GM18867 (cell line): ENCODE results near the gene OR52E8.
A peak's percentile ranks its signal among the peaks of the same experiment; 100 is the strongest.

Experiments
- ATAC-seq: cut with Tn5 transposase; IDR thresholded peaks from one replicate; pipeline ENCODE4 v1.9.1; 2021; ENCODE audit warnings: mild to moderate bottlenecking, moderate library complexity; ENCODE audit not compliant: unreplicated experiment

The OR52E8 gene

DNA sequence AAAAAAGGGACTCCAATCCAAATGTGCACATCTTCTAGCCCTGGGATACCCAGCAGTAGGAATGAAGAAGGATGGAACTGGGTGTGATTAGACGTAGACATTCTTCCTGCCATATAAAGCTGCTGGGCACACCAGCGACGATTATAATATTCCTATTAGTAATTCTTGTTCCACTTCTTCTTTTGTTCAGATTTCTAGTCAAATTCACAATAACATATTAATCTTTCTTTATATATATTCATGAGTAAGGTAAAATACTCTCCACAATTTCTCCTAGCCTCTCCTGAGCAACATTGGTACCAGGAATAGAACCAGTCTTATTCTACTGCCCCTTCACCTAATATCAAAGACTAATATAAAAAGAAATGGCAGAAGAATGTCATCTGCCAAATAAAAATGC, at the start of gene OR52E8:
Gene OR52E8, minus strand, starts transcription at position 101 of the 400 bp plus-strand sequence. Its CDS starts 0 bp downstream, at position 101.
- ATAC-seq, result no peak

DNA sequence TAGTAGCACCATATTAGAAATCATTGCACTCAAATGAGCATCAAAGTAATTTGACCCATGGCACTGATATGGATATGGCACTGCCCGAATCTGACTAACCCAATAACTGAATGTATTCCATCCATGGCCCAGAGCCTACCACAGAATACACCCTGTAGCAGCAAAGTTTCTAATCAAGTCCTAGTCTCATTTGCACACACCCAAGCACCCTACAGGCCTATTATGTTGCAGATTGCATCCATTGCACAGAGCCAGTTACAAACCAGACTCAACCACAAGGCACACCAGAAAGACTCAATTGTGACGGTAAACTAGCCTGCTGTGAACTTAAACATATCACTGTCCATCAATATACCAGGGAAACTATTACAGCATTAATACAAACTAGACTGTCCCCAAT, 42.0 kb upstream of the OR52E8 start:
- no peak for ATAC-seq

DNA sequence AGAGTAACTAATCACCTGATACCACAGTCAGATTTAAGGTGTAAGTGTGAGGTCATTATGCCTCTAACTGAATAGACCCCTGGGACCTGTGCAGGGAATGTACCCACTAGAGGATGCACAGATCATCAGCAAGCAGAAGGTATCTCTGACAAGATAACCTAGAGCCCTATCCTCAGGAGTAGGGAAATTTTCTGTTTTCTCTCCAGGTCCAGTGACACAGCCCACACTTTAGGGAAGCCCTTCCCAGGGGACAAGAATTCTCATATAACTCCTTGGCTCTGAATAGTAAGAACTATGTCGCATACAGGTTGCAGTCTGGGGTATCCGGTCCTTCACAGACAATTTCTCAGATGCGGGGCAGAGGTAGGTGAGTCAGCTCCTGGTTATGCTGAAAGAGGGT, 35.4 kb upstream of the OR52E8 start, which contains the start of gene OR52E5:
Gene OR52E5, plus strand, starts transcription at position 301 of the 400 bp plus-strand sequence. CDS start 7,569 bp downstream, outside the sequence.
- ATAC-seq, result no peak

- no peak for ATAC-seq
Measured at GRCh38 chr11:5891216-5891800, 33.8 kb upstream of the OR52E8 start.

DNA sequence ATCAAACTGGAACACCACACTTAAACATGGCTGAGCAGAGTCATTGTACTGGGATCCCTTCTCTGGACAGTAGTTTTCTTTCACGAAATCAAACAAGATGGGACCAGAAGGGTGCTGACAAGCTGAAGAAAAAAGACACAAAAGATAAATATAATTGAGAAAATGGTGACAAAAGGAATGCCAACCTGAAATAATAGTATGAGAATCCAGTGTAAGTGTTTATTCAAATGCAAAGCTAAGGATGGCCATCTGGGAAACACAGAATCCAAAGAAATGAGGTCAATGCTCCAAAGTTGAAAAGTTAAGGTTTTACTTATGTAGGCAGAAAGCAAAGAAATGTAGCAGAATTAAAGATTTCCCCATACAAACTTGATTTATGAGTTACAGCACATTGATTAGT, 30.2 kb upstream of the OR52E8 start:
- ATAC-seq, result no peak

- ATAC-seq, result no peak
Measured at GRCh38 chr11:5887172-5887571, 29.7 kb upstream of the OR52E8 start.

DNA sequence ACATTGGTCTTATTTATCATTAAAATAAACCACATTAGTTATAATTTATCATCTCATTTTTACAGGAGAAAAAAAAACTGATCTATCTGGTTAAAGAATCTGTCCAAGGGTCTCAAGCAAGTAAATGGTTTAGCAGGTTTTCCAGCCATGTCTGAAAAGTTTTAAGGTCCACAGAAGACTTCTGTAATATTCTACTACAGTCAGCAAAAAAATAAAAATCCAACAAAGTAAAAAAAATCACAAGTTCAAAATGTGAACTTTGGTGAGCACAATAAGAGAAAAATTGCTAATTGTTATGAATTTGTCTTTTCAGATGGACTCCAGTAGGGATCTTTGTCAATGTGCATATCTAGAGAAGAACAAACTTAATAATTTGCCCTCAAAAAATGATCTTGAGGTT, 24.3 kb upstream of the OR52E8 start:
- no peak for ATAC-seq

GRCh38 chr11:5880329-5880728, 22.8 kb upstream of the OR52E8 start, which contains the start of gene OR52E4:
Gene OR52E4, plus strand, starts transcription at chr11:5880629. Its CDS starts 3,664 bp downstream, at chr11:5884293.
- ATAC-seq, result no peak

- no peak for ATAC-seq
Measured at GRCh38 chr11:5878564-5878963, 21.1 kb upstream of the OR52E8 start.

GRCh38 chr11:5865826-5866225, 8.3 kb upstream of the OR52E8 start:
- ATAC-seq, result no peak

- no peak for ATAC-seq
Measured at GRCh38 chr11:5851002-5851401, 6.5 kb downstream of the OR52E8 start.

GRCh38 chr11:5847711-5848110, 9.8 kb downstream of the OR52E8 start:
- no peak for ATAC-seq

DNA sequence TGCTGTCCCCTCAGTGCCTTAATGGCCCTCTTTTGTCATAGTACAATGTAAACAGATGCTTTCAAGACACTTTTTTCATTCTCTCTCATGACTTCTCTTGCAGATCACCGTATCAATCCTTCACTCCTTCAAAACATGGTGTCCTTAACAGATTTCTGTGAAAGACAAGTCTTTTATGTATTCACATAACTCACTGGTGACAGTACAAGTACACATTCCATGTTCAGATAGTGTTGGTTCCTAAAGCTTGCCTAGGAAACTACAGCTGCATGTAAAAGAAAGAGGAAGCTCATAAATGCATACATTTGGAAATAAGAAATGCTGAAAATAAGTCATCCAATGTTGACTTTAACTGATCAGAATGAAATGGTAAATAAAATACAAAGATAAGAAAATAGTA, 10.8 kb downstream of the OR52E8 start:
- no peak for ATAC-seq

- ATAC-seq, result no peak
Measured at GRCh38 chr11:5841797-5842196, 15.7 kb downstream of the OR52E8 start, which contains the start of gene OR52E6. Gene OR52E6, minus strand, starts transcription at chr11:5841897. Its CDS starts 0 bp downstream, at chr11:5841897.

DNA sequence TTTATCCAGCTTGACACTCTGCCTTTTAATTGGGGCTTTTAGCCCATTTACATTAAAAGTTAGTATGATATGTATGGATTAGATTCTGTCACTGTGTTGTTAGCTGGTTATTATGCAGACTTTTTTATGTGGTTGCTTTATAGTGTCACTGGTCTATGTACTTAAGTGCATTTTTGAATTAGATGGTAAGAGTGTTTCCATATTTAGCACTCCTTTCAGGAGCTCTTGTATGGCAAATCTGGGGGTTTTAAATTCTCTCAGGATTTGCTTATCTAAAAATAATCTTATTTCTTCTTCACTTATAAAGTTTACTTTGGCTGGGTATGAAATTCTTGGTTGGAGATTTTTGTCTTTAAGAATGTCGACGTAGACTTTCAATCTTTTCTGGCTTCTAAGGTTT, 19.8 kb downstream of the OR52E8 start:
- ATAC-seq, result no peak

DNA sequence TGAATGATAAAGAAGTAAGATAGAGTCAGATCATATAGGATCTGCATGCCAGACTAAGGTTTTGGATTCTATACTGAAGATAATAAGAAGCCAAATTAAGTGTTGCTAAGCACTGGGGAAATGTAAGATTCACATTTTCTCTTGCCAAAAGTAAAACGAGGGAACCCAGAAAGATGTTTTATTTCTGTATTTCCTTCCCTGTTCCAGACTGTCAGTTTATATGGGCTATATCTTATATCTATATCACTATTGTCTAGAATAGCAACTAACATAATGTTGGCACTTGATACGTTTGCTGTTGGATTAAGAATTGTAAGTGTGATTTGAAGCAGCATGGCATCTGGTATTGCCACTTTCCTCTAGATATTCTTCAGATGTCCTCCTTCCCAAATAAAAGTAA, 24.0 kb downstream of the OR52E8 start:
- no peak for ATAC-seq

DNA sequence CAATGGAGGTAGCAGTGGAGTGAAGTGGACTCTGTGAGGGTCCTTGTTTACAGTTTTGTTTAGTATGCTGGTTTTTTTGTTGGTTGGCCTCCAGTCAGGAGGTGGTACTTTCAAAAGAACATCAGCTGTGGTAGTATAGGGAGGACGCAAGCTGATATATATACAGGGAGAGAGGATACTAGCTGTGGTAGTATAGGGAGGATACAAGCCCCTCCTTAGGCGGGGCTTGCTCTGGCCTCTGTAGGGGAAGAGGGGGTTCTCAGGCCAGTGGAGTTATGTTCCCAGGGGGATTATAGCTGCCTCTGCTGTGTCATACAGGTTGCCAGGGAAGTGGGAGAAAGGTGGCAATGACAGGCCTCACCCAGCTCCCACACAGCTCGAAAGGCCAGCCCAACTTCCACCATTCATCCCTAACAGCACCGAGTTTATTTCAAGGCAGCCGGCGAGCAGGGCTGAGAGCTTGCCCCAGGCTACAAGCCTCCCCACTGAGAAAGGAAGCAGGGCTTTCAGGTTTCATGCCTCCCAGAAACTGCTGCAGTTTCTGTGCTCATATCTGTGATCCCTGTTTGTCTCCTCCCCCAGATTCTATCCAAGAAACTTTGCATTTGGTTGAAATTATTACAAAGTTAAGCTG, 26.2 kb downstream of the OR52E8 start:
- ATAC-seq, result no peak

GRCh38 chr11:5818245-5818886, 39.1 kb downstream of the OR52E8 start:
- ATAC-seq, result peak; percentile 78

DNA sequence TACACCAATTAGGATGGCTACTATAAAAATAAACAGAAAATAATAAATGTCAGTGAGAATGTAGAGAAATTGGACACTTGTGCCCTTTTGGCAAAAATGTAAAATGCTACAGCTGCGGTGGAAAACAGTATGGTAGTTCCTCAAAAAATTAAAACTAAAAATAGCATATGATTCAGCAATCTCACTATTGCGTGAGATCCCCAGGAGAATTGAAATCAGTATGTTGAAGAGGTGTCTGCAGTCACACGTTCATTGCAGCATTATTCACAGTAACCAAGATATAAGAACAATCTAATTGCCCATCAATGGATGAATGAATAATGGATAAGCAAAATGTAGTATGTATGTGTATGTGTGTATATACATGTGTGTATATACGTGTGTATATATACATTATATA, 42.0 kb downstream of the OR52E8 start:
- no peak for ATAC-seq

- ATAC-seq, result no peak
Measured at GRCh38 chr11:5809905-5810795, 47.3 kb downstream of the OR52E8 start.

DNA sequence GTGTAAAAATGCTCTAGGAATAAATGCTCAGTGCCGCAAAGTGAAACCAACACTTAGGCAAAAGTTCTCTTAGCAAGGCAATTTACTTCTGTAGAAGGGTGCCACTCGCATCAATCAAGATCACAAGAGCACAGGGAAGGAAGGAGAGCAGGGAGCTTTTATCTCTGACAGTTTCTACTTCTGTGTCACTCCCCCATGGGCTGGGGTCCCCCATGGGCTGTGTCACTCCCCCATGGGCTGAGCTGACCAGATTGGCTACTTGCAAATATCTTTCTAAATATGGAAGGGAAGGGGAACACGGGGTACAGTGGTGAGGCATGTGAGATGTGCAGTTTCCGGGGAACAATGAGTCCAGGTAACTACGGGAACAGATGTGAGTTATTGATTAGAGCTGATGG, 48.4 kb downstream of the OR52E8 start:
- peak; percentile 31 for ATAC-seq
